K562 (cell line): ENCODE data around the gene CLIP1.

Source experiments
- CREB1 ChIP-seq, 2 experiments: sonication (generic) in 1 of 2; formaldehyde crosslinking in 1 of 2; IDR thresholded peaks; 2 replicates each; pipeline versions ENCODE4 v1.6.1 to v1.8.0; 2012 to 2022; ENCODE audit warnings: inconsistent platforms in 1 of 2, mild to moderate bottlenecking in 1 of 2, missing genetic modification reagents in 1 of 2, moderate library complexity in 1 of 2
- JUND ChIP-seq, 2 experiments: IDR thresholded peaks; 2 replicates in 1 of 2; 3 replicates in 1 of 2; pipeline ENCODE4 v1.6.1; 2011; ENCODE audit warnings: borderline replicate concordance in 2 of 2, low read depth in 2 of 2, low read length in 2 of 2, improper control_type of control experiment in 1 of 2, missing biosample characterization in 1 of 2, missing genetic modification characterization in 1 of 2, missing genetic modification reagents in 1 of 2
- KLF10 ChIP-seq: fragments of 250-450 bp; sonication (Bioruptor Pico); IDR thresholded peaks from 2 replicates; pipeline ENCODE4 v1.6.1; 2021; ENCODE audit warnings: matching md5 sums
- MAFF ChIP-seq: IDR thresholded peaks from 2 replicates; pipeline ENCODE4 v1.6.1; 2012; ENCODE audit warnings: low read length, improper control_type of control experiment
- MED1 ChIP-seq: sonication (generic); formaldehyde crosslinking; IDR thresholded peaks from 2 replicates; pipeline ENCODE4 v1.8.1; 2023; ENCODE audit warnings: missing genetic modification reagents, borderline replicate concordance
- NRF1 ChIP-seq, 2 experiments: fragments of 450-650 bp; IDR thresholded peaks in 1 of 2; conservative IDR thresholded peaks in 1 of 2; 2 replicates each; pipeline ENCODE4 v1.6.1; 2014; ENCODE audit warnings: mild to moderate bottlenecking in 2 of 2
- RFX1 ChIP-seq: fragments of 450-650 bp; IDR thresholded peaks from 2 replicates; pipeline ENCODE4 v1.6.1; 2016; ENCODE audit warnings: mild to moderate bottlenecking, moderate library complexity
- TF ChIP-seq, protein P1 (sequence below): sonication (generic); formaldehyde crosslinking; IDR thresholded peaks from 2 replicates; pipeline ENCODE4 v1.4.0; 2020; ENCODE audit warnings: mild to moderate bottlenecking, missing genetic modification reagents
- TF ChIP-seq, protein P2 (sequence below), 3 experiments: IDR thresholded peaks in 2 of 3; conservative IDR thresholded peaks in 1 of 3; 2 replicates each; pipeline ENCODE4 v1.5.1; 2011 to 2012; ENCODE audit warnings: low read length in 3 of 3, mild to moderate bottlenecking in 3 of 3, control low read depth in 2 of 3, improper control_type of control experiment in 1 of 3, inconsistent platforms in 1 of 3, low read depth in 1 of 3, mixed read lengths in 1 of 3, moderate library complexity in 1 of 3; ENCODE audit not compliant: insufficient read depth in 2 of 3

DNA sequence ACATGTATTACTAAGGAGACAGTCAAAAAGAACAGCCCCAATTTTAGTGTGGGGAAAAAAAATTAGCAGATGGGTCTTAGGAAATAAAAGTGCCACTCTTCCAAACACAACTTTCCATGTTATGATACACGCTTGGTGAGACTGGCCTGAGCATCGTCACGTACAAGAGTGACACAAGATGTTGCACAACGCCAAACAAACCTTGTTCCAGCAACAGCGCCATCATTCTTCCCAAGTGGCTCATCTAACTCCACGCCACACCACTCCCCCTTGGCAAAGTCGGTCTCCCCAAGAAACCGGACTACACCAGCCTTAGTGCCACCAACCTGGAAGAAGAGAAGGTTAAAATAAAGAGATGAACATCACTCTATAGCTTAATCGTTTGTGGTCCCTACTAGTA, 58.7 kb downstream of the CLIP1 start:
- TF ChIP-seq, protein P1, sequence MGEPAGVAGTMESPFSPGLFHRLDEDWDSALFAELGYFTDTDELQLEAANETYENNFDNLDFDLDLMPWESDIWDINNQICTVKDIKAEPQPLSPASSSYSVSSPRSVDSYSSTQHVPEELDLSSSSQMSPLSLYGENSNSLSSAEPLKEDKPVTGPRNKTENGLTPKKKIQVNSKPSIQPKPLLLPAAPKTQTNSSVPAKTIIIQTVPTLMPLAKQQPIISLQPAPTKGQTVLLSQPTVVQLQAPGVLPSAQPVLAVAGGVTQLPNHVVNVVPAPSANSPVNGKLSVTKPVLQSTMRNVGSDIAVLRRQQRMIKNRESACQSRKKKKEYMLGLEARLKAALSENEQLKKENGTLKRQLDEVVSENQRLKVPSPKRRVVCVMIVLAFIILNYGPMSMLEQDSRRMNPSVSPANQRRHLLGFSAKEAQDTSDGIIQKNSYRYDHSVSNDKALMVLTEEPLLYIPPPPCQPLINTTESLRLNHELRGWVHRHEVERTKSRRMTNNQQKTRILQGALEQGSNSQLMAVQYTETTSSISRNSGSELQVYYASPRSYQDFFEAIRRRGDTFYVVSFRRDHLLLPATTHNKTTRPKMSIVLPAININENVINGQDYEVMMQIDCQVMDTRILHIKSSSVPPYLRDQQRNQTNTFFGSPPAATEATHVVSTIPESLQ, result no peak
- no peak for TF ChIP-seq MED1 (CRISPR knock-in tag)
- TF ChIP-seq JUND (IDR thresholded peaks at IDR 0.05; ENCODE audit: borderline replicate concordance, low read depth, low read length), result no peak
- no peak for TF ChIP-seq JUND (tag; IDR thresholded peaks at IDR 0.05; ENCODE audit: borderline replicate concordance, low read depth, low read length)
- TF ChIP-seq, protein P2, sequence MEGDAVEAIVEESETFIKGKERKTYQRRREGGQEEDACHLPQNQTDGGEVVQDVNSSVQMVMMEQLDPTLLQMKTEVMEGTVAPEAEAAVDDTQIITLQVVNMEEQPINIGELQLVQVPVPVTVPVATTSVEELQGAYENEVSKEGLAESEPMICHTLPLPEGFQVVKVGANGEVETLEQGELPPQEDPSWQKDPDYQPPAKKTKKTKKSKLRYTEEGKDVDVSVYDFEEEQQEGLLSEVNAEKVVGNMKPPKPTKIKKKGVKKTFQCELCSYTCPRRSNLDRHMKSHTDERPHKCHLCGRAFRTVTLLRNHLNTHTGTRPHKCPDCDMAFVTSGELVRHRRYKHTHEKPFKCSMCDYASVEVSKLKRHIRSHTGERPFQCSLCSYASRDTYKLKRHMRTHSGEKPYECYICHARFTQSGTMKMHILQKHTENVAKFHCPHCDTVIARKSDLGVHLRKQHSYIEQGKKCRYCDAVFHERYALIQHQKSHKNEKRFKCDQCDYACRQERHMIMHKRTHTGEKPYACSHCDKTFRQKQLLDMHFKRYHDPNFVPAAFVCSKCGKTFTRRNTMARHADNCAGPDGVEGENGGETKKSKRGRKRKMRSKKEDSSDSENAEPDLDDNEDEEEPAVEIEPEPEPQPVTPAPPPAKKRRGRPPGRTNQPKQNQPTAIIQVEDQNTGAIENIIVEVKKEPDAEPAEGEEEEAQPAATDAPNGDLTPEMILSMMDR (IDR thresholded peaks at IDR 0.05 in 2 of 3, conservative IDR thresholded peaks at IDR 0.05 in 1 of 3; ENCODE audit: insufficient read depth in 2 of 3, low read depth in 1 of 3, low read length in 3 of 3), result no peak
- TF ChIP-seq CREB1 (IDR thresholded peaks at IDR 0.05), result no peak
- TF ChIP-seq CREB1 (CRISPR knock-in tag; IDR thresholded peaks at IDR 0.05), result no peak
- TF ChIP-seq MAFF, result no peak
- no peak for TF ChIP-seq KLF10
- no peak for TF ChIP-seq RFX1
- TF ChIP-seq NRF1 (conservative IDR thresholded peaks at IDR 0.05 in 1 of 2, IDR thresholded peaks at IDR 0.05 in 1 of 2), result no peak
